Stimulated activated CD4-positive, alpha-beta T cell treated with anti-CD3 and anti-CD28 coated beads, Interleukin-4, amount 100 ng/mL, for 1 hour (primary cell): ENCODE data around the gene TTYH1.
"Not testable (repeated sequence)": the region's sequence is repeated elsewhere in the genome, so short reads cannot be mapped to it uniquely, and the experiment has no call there.

ENCODE experiments used
- DNase-seq: peaks from one replicate; pipeline ENCODE4 v3.0.0-alpha.2; 2020

Gene TTYH1

DNA sequence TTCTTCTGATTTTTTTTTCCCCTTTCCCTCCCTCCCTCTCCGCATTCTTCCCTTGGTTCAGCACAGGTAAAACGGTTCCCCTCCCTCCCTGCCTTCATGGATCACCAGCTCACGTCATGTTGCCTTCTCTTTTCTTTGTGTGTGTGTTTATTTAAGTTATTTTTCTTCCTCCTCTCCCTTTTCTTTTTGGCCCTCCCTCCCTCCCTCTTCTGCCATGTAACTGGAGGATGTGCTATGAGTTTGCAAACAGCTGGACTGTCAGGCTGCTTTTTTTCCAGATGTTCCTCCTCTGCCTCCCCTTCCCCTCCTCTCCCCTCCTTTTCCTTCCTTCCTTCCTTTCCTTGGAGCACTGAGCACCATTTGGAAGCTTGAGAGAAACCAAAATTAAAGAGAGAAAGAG is 46.3 kb downstream of the TTYH1 start:
- no peak for DNase-seq

- no peak for DNase-seq
Observed at GRCh38 chr19:54462047-54462654, 46.9 kb downstream of the TTYH1 start.

GRCh38 chr19:54462655-54463530 is 47.6 kb downstream of the TTYH1 start:
- DNase-seq: peak; percentile 65

- DNase-seq: peak; percentile 96
Observed at GRCh38 chr19:54463531-54464043, 48.3 kb downstream of the TTYH1 start, which contains the start of gene LENG9. LENG9 (minus strand) TSS chr19:54463778; CDS start chr19:54463526, 252 bp downstream.

GRCh38 chr19:54464044-54464629 is 48.9 kb downstream of the TTYH1 start:
- peak; percentile 80 for DNase-seq

GRCh38 chr19:54464630-54465425 is 49.6 kb downstream of the TTYH1 start:
- DNase-seq: peak; percentile 76

- no peak for DNase-seq
Observed at GRCh38 chr19:54465426-54466109, 50.3 kb downstream of the TTYH1 start.

- DNase-seq: not testable (repeated sequence)
Observed at GRCh38 chr19:54466110-54466480, 50.8 kb downstream of the TTYH1 start.

DNA sequence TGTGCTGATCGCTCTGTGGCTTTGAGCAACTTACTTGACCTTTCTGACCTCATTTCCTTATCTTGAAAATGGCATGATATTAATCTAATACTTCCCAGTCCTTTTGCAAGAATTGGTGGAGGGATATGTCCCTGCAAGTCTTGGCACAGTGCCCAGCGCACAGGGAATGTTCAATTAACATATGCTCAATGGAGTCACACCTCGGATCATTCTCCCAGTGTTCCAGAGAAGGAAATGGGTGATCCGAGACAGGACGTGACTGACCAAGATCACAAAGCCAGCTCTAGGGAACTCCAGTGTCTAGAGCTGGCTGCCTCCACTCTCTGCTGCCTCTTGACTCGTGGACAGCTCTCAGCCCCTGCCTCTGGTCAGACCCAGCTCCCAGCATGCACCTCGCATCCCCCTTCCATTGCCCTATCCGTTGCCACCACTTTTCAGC is 54.3 kb downstream of the TTYH1 start:
- DNase-seq: no peak

GRCh38 chr19:54470276-54470887 is 55.1 kb downstream of the TTYH1 start:
- DNase-seq: no peak

DNA sequence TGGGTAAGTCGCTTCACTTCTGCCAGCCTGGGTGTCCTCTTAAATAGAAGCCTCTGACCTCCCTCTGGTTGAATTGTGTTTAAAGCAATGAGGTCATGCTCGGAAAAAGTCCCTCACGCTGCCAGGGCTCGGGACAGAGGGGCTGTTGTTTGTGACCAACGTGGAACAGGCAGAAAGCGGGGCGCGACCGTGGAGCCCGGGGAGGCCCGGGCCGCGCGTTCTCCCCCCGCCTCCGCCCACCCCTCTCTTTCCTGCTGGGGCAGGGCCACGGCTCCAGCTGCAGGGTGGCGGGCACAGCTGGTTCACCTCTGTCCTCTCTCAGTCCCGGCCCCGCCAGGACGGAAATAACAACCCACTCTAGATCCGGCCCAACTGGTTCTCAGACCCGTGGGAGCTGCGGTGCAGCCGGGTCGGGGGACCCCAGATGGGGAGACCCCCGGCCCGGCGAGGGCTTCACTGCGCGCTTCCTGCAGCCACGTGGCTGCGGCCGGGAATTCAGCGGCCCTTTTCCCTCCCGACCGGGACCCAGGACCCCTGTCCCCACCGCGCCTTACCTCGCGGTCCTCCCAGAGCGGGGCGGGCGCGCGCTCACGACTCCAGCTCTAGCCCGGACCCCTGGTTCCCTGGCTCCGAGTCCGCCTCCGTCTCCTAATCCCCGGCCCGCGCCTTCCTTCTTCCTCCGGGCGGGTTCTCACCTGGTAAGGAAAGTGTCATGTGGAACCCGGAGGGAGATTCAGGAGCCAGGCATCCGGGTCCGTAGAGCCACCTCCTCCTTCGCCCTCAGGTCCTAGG is 55.9 kb downstream of the TTYH1 start:
- no peak for DNase-seq

DNA sequence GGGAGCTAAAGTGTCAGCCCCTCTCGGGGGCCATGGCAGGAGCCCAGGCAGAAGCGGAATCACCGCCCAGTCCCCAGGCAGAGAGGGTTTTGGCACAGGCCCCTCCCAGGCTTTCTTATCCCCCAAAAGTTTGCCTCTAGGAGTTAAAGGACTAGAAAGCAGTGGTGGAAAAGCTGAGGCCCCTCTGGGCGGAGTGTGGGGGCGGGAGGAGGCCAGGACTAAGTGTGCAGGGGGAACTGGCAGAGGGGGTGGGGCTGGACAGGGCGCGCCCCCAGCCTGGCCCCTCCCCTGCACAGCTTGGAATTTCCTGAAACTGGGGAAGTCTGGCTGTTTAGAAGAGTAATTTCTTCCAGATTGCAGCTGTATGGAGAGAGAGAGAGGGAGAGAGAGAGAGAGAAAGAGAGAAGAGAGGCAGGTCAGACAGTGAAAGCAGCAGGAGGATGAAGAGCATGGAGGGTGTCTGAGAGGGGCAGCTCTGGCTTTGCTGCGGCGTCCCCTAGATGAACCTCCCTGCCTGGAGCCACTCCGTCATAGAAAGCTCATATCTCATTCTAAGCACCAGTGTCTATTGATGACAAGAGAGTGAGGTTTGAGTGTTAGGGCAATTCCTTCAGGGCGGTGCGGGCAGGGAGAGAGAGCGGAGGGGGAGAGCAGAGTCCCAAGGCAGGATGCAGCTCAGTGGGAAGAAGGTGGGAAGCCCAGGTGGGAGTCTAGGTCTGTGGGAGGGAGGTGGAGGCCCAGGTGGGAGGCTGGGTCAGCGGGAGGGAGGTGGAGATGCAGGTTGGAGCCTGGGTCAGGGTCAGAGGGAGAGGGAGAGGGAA is 58.0 kb downstream of the TTYH1 start, which contains the start of gene CDC42EP5:
Gene CDC42EP5 (minus strand): TSS at position 226 of the 821 bp plus-strand sequence. CDS start 7,749 bp downstream, outside the sequence.
- DNase-seq: no peak

- DNase-seq: no peak
Observed at GRCh38 chr19:54473892-54474372, 58.7 kb downstream of the TTYH1 start.

- DNase-seq: no peak
Observed at GRCh38 chr19:54475706-54476105, 60.4 kb downstream of the TTYH1 start.

DNA sequence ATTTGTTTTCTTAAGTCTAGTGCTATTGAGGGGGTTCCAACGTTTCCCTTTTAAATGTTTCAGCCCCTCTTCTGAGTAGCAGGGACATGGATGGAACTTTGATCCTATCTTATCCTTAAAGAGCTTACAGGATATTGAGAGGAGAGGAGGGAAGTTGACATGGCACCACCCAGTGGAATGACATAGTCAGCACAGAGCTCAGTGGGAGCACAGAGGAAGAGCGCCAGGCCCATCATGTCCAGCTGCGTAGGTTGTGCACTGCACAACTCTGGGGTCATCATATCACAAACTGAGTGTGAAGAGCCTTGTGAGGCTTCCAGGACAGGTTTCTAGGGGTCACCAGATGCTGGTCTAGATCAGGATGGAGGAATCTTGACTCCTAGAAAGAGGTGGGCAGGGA is 62.4 kb downstream of the TTYH1 start:
- DNase-seq: no peak

DNA sequence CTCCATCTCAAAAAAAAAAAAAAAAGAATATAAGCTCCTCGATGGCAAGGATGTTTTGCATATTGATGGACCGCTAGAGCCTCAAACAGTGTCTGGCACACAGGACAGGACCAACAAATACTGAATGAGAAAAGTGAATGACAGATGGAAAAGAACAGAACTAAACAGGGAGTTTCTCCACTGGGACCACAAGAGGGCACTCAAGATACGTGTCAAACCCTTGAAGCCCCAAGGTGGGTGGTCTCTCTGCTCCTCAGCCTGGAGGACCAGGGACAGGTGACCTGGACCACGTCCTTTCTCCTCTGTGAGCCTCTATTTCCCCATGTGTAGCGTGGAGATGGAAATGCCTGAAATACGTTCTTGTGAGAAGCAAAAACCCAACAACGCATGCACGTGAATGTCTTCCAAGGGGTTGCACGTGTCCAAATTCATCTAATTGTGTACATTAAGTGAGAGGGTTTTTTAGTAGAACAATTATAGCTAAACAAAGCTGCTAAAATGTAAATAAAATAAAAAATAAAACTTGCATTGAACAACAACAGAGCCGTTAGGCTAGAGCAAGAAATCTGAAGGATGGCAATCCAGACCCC is 63.5 kb downstream of the TTYH1 start:
- DNase-seq: no peak

- DNase-seq: no peak
Observed at GRCh38 chr19:54480051-54480450, 64.8 kb downstream of the TTYH1 start.

DNA sequence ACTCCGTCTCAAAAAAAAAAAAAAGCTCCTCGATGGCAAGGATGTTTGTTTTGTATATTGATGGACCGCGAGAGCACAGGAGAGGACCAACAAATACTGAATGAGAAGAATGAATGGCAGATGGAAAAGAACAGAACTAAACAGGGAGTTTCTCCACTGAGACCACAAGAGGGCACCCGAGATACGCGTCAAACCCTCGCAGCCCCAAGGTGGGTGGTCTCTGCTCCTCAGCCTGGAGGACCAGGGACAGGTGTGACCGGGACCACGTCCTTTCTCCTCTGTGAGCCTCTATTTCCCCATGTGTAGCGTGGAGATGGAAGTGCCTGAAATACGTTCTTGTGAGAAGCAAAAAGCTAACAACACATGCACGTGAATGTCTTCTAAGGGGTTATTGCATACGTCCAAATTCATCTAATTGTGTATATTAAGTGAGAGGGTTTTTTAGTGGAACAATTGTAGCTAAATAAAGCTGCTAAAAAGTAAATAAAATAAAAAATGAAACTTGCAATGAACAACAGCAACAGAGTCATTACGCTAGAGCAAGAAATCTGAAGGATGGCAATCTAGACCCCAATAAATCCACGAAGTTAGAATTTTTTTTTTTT is 66.2 kb downstream of the TTYH1 start:
- DNase-seq: no peak

DNA sequence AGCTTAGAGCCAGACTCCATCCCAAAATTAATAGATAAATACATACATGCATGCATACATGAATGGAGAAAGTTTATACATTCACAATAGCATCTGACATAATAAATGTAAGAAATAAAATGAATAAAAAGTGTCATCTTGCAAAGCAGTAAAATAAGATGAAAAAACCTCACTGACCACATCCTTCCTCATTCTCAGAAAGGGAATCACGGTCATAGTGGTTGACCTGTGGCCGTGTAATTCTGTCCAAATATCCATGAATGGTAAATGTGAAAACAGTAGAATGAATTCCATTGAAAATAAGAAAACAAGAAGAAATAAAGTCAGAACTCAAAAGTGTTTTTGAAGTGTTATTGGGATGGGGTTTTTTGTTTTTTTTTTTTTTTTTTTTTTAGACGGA is 67.6 kb downstream of the TTYH1 start:
- no peak for DNase-seq
